Measurements from ENCODE around the gene TMEM198. TPM values are rescaled to one million over a fixed set of nuclear protein-coding genes. Genes with fewer than 3 reads are reported as not detected.
A peak's percentile ranks its signal among the peaks of the same experiment; 100 is the strongest.

The TMEM198 gene
- total RNA-seq, 1 donor from 2014 or later, result 2.1 TPM

DNA sequence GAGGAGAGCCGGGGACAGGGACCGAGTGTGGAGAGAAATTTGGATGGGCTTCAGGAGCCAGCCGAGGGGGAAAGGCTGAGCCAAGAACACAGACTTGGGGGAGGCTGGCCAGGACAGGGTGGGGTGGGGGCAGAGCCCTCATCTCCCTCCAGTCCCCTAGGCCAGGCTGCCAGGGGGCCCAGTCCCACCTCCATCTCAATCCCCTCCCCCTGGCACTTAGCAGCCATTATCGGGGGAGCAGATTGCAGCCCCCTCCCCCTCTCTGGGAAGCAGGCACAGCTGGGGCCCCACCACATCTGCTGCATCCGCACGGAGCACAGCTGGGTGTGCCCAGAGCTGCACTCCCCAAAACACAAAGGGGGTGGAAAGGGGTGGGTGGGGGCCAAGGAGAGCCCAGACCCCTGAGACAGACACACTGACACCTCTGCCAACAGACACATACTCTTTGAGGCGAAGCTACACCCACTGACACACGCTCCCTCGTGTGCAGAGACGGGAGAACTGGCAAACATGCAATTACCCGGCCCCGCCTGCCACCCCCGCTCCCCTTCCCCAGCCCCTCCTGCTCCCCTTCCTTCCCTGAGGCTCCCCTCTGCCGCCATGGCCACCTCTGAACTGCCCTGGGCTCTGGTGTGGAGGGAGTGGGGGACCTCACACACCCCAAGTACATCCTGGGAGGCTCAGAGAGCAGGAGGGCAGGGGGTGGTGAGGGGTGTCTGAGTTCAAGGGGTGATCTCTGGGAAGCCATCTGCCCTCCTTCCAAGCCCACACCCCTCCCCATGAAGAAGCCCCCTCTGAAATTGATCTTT lies 34.7 kb upstream of the TMEM198 start:
- ATAC-seq (peak; percentile 25), DNase-seq (ENCODE audit: low spot score) (no peak)

DNA sequence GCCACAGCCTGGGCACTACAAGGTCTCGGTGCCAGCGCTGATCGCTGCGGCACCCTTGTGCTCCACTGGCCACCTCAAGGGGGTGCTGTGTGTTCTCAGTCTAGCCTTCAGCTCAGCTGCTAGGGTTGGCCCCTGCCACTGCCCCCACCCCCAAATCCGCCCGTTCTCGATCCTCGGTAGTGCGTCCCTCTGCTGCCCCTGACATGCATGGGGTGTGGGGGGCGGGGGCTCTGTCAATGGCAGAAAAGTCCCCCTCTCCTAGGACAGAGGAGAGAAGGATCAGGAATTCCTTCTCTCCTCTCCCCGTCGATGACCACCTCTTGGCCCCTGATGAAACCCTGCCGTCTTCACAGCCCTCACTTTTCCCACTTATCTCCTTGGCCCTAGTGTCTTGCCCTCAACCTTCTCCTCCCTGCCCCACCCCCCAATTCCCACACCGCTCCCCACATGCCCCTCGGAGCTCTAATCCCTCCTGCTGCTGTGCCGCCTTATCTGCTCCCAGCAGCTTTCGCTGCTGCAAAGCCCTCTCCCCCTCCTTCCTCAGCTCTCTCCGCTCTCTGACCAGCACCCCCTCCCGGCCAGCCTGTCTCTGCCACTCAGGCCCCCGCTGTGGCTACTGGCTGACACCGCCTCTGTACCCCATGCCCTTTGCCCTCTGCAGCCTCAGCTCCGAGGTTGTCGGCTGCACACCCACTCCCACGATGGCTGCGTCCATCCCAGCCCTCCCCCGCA lies 33.9 kb upstream of the TMEM198 start:
- peak; percentile 82 for ATAC-seq
- DNase-seq (ENCODE audit: low spot score), result peak; percentile 53

DNA sequence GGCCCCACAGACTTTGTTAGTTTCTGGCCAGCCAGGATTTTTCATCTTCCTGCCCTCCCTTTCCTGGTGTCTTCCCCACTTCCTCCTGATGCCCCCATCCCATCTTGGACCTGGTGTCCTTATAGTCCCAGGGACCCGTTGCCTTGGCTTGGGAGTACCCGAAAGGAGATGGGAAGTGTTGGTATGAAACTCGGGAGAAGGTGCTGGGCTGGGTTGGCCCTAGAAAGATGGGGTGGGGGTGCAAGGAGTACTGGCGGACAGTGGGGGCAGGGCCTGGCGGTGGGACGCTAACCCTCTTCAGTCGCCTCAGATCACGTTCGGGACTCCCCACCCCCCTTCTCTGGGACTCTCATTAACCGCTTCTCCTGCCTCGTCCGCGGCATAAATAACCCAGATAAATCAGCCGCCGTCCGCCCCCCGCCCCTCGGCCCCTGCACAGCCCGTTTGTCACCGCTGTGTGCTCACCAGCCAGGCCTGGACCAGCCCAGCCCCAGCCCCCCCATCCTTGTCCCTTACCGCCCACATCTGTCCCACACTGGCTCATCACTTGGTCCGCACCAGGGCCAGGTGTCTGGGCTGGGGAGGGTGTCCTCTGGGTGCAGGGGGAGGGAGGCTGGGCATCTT lies 33.2 kb upstream of the TMEM198 start:
- DNase-seq (ENCODE audit: low spot score) (no peak), ATAC-seq (no peak)

DNA sequence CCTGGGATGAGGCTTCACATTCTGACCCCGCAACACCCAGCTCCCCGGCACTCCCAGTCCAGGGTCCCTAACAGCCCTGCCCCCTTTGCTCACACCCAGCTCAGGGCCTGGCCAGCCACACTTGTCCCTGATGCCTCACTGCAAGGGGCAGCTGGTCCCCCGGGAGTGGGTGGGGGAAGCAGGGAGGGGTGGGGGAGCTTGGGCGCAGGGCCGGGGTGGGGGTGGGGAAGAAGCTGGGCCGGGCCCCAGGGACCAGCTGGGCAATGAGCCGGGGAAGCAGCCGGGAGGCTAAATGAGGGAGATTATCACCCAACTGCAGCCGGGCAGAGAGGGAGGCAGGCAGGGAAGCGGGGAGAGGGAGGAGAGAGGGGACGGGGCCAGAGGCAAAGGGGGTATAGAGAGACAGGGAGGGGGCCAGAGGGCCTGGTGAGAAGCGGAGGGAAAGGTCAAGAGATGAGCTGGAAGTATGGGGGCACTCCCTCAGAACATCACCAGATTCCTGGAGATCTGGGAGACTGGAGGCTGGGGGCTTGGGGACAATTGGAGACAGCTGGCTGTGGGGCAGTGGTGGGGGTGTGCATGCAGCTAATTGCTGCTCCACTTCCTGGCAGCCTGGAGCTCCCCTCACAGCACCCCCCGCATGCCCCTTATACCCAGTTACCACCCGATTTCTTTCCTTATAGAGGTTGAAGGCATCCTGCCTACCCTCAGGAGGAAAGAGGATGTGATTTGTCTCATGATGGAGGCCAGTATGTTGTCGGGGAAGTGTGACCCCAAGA lies 32.1 kb upstream of the TMEM198 start:
- DNase-seq (ENCODE audit: low spot score), result no peak
- ATAC-seq, result no peak

DNA sequence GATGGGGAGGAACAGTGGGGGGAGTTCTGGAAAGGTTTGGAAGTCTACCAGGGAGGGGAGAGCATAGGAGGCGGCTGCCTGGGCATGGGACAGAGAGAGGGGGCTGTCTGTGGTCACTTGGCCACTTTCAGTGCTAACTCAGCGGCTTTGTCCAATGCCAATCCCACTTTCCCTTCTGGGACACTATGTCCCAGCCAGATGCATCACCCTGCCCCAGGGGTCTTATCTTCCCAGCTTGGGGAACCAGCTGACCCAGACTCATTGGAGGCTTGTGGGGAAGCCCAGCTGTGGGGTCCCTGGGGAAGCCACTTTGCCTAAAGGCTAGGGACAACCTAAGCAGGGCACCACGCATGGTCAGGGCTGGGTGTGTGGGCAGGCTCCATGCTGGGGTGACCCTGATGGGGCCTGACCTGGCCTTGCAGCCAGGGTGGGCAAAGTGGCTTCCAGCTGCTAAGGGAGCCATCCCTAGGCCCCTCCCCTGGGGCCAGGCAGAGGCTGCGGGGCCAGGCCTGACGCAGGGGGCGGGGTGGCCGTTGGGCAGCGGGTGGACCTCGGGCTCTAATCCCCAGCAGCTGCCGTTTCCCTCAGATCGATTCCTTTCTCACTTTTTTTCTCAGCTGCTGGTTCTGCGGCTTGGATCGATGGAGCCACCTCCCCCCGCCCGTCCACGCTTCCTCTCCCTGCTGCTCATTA lies 31.2 kb upstream of the TMEM198 start:
- no peak for ATAC-seq
- DNase-seq (ENCODE audit: low spot score), result no peak

DNA sequence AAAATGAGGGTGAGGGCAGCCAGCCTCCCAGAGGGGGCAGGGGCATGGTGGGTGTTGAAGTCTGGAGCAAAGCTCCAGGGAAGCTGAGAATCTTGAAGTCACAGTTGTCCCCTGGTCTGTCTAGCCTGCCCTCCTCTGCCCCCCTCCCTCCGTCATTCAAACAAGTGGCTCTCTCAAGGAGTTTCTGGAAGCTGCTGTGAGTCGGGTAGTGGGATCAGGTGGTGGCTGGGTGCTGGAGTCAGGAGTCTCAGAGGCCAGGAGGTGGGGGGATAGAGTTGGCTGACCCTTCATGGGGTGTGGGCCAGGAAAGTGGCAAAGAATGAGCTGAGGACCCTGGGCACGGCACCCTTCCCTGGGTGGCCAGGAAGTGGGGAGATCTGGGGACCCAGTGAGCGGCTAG lies 30.0 kb upstream of the TMEM198 start:
- DNase-seq (ENCODE audit: low spot score) (no peak), ATAC-seq (no peak)

DNA sequence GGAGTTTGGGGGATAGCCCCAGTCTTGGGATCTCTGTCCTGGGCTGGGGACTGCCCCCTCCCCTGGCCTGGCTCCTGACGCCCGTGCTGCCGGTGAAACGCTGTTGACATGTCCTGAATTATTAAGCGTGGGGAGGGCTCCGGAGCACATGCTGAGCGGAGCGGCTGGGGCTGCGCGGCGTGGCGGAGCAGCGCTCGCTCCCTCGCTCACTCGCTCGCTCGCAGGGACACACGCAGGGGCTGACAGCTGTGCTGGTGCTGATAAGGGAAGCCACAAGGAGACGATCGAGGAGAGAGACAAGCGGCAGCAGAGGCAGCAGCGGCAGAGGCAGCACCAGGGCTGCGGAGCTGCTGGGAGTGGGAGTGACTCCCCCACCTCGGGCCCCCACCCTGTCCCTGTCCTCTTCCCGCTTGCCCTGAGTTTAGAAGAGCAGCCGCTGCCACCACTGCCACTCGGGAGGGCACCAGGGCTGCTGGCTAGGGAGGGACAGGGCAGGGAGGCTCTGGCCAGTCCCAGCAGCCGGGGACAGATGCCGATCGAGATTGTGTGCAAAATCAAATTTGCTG lies 29.5 kb upstream of the TMEM198 start, which contains the start of gene ASIC4:
Gene ASIC4 (plus strand): TSS at position 287 of the 566 bp plus-strand sequence. CDS start 243 bp downstream, at position 530.
- ATAC-seq (no peak), DNase-seq (ENCODE audit: low spot score) (no peak)

DNA sequence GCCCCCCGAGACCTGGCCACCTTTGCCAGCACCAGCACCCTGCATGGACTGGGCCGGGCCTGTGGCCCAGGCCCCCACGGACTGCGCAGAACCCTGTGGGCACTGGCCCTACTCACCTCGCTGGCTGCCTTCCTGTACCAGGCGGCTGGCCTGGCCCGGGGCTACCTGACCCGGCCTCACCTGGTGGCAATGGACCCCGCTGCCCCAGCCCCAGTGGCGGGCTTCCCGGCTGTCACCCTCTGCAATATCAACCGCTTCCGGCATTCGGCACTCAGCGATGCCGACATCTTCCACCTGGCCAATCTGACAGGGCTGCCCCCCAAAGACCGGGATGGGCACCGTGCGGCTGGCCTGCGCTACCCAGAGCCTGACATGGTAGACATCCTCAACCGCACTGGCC lies 29.0 kb upstream of the TMEM198 start:
- ATAC-seq (no peak), DNase-seq (ENCODE audit: low spot score) (no peak)

DNA sequence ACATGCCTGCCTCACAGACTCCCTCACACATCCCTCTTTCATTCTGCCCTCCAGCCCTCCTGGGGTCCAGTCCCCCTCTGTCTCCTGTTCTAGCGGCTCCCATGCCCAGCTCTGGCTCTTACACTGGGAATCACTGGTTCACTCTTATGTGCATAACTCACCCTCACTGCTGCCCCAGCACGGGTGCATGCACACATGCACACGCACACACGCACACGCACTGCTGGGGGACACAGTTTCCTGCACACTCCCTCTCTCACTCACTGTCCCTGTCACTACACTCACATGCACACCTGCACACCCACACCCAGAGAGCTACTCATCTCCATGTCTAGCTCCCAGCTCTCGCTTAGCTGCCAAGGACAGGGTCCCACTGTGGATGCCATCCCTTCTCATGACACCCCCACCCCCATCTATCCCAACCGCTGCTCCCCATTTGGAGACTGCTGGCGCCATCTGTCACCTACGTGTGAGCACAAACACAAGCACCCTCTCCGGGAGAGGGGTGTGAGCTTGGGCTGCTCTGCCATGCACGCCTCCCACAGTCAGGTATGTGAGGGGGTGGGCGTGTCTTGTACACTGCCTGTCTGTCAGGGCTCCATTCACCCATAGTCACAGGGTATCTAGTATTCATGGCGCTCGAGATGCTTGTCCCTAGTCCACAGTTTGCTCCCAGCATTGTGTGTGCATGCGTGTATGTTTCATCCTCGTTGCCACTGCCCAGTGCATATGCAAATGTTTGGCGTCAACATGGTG lies 27.8 kb upstream of the TMEM198 start:
- ATAC-seq (no peak), DNase-seq (ENCODE audit: low spot score) (no peak)

DNA sequence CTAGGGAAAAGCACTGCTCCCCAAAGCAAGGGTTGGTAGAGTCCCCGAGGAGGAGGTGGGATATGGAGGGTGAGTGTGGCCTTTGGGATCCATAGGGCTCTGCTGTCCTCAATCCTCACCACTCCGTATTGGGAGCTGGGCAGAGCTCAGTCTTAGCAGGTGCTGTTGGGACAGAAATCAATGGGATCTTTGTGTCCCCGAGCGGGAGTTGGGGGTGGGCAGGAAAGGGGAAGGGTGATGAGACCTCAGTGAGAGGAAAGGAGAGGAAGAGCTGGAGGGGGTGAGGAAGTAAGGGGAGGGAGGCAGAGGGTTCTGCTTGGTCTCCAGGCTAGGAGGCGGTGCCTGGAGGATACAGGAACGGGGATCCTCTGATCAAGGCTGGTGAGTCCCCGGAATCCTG lies 26.9 kb upstream of the TMEM198 start:
- no peak for ATAC-seq
- no peak for DNase-seq (ENCODE audit: low spot score)

DNA sequence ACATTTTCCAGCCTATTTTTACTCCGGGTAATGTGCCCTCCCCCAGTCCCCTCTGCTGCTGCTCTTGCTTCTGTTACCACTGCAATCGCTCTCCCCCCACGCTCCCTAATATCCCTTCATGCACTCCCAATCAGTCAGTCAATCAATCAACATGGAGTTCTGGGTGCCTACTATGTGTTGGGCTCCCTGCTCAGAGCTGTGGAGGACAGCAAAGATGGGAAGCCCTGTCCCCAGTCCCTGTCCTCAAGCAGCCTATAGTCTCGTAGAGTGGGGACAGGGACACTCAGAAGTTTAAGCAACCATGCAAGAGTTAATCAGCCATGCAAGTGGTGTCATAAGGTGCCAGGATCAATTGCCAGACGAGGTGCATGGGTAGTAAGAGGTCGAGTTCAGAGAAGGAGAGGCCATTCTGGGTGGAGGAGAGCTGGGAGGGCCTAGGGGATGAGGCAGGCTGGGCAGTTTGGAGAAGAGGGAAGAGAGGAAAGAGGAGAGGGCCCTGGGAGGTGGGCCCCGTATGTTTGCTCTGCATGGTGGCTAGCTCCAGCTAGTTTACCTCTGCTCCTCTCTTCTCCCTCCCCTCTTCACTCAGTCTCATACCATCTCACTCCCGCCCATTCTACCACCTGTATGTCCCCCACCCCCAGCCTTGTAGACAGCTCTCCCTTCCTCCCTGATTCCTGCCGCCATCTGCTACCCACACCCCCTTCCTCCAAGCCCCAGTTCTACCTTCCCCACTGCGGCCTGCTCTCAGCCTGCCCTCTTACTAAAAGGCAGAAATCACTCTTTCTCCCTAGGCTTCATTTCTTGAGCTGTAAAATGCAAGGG lies 25.7 kb upstream of the TMEM198 start:
- DNase-seq (ENCODE audit: low spot score) (no peak), ATAC-seq (no peak)

DNA sequence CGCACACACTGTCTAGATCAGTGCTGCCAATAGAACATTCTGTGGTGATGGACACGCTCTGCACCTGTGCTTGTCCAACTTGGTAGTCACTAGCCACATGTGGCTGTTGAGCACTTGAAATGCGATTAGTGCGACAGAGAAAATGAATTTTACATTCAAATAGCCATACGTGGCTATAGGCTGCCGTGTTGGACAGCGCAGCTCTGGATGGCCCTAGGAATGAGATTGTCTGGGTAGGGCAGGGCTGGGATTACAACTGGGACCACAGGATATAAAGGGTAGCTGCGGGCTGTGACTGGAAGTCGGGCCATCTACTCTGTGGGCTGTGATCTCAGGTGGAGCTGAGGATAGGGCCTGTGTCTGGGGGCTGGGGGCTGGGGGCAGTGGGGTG lies 24.3 kb upstream of the TMEM198 start:
- ATAC-seq, result no peak
- no peak for DNase-seq (ENCODE audit: low spot score)

DNA sequence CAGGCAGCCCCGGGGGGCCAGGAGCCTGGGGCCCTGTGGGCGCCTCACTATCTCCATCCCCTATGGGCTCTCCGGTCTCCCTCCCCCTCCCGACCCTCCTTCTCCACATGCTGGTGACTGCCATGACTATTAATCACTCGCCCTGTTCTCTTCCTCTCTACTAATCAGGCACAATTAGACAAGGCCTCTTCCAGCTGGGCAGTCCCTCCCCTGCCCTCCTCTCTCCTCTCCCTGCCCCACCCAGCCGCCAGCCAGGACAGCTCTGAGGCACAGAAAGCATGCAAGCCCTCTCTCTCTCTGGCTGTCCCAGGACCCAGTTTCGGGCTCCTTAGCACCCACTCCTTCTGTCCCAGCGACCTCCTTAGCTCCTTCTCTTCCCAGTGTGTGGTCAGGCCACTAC lies 23.7 kb upstream of the TMEM198 start:
- no peak for DNase-seq (ENCODE audit: low spot score)
- no peak for ATAC-seq

DNA sequence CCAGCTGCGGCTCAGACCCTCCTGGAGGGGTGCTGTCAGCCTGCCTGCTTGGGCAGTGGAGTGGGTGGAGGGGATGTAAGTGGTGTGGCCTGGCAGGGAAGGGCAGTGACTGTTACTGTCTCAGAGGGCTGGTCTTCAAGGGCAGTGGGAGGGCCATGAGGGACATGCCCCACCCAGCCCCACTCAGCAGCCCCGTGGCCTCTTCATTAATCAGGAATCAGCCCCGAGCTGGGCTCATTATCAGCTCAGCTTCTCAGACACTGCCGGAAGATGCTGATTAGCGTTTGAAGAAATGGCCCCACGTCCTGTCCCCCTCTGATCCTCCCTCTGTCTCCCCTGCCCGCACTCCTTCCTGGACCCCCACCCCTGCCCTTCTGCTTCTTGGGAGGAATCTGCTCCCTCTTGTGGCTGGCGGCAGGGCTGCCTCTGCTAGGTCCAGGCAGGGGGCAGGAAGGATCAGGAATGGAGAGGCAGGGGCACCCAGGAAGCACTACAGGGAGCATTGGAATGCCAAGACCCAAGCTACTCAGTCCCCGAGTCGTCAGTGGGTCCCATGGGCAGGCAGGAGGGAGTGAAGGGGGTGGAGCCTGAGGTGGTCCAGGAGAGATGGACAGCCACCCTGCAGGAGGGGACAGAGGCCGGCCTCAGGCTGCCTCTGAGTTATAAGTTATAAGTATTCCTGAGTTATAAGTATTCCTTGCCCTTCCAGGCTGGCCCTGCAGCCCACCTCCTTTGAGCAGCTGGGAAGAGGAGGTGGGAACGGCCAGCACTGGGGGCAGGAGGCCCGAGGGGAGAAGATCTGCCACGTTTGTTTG lies 22.6 kb upstream of the TMEM198 start:
- DNase-seq (ENCODE audit: low spot score) (no peak), ATAC-seq (peak; percentile 40)

DNA sequence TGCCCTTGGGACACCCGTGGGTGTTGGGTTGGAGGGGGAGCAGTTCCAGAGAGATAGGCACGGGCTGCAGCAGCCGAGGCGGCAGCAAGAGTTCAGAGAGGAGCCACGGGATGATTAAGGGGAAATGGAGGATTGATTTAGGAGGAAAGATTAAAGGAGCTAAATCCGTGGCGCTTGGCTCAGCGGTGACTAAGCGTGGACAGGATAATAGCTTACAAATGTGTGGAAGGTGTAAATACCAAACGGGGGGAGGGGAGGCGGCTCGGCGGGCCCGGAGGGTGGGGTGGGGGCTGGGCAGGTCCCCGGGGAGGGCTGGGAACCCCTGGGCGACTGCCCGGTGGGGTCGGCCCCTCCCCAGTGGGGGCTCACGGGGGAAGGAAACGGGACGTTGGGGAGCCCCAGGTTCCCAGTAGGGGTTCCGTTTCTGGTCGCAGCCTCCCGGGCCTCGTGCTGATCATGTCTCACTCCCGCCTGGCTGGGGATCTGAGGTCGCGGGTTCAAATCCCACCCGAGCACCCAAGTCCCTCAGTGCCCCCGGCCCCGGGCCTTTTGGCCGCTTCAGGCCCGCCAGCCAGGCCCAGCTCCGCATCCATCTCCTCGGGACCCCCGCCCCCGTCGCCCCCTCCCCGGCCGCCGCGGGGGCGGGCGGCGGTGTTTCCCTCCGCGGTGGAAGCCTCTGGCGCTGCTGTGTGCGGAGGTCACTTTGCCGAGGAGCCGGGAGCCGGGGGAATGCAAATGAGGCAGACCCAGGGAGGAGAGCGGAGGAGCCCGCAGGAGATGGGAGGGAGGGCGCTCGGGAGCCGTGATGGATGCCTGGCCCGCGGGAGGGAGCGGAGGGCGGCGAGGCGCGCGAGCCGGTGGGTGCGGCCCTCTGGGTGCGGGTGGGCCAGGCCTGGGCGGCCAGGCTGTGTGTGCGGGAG lies 21.5 kb upstream of the TMEM198 start:
- ATAC-seq (no peak), DNase-seq (ENCODE audit: low spot score) (no peak)

DNA sequence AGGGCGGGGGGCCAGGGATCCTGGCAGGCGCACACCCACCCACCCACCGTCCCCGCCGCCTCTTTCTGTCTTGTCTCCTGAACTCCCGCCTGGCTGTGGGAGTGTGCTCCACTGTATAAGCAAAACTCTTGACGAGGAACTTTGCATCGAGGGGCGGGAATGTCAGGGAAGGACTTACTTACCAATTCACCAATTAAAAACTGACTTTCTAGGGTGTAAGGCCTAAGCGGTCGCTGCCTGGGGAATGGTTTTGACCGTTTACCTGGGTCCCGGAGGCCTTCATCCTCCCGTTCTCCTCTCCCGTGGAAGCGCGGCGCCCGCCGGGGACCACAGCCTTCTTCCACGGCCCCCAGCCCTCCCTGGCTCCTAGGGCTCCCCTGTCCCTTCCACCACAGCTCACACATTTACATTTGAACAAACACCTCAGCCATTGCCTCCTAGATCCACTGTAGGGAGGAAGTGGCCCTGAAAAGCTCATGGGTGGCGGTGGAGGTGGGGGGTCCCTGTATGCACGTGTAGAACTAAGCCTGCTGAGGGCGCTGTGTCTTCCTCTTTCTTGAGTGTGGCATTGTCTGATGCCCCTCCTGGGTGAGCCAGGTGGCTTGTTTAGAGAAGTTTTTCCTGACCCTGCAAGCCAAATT lies 20.7 kb upstream of the TMEM198 start:
- ATAC-seq (no peak), DNase-seq (ENCODE audit: low spot score) (no peak)
